ENCODE data around the gene ANTXRL.
"Not testable (repeated sequence)": the region's sequence is repeated elsewhere in the genome, so short reads cannot be mapped to it uniquely, and the experiment has no call there.

Gene ANTXRL

GRCh38 chr10:46330894-46331293 is 44.1 kb downstream of the ANTXRL start:
- no peak for DNase-seq (ENCODE audit: low read depth, low spot score)

GRCh38 chr10:46365484-46365883 is 78.7 kb downstream of the ANTXRL start:
- not testable (repeated sequence) for DNase-seq (ENCODE audit: low read depth, low spot score)

GRCh38 chr10:46367209-46367608 is 80.4 kb downstream of the ANTXRL start:
- not testable (repeated sequence) for DNase-seq (ENCODE audit: low read depth, low spot score)

GRCh38 chr10:46367666-46368240 is 81.0 kb downstream of the ANTXRL start:
- DNase-seq (ENCODE audit: low read depth, low spot score) = not testable (repeated sequence)

- DNase-seq (ENCODE audit: low read depth, low spot score) = not testable (repeated sequence)
These were observed 82.2 kb downstream of the ANTXRL start for GRCh38 chr10:46368956-46369355.

GRCh38 chr10:46374410-46374809 is 87.6 kb downstream of the ANTXRL start:
- not testable (repeated sequence) for DNase-seq (ENCODE audit: low read depth, low spot score)

GRCh38 chr10:46375406-46375805 is 88.6 kb downstream of the ANTXRL start, which contains the start of gene ANXA8L1:
ANXA8L1 (plus strand) TSS chr10:46375776; CDS start chr10:46375852, 76 bp downstream.
- DNase-seq (ENCODE audit: low read depth, low spot score) = not testable (repeated sequence)

GRCh38 chr10:46377022-46377421 is 90.2 kb downstream of the ANTXRL start:
- DNase-seq (ENCODE audit: low read depth, low spot score) = not testable (repeated sequence)

GRCh38 chr10:46377651-46378050 is 90.9 kb downstream of the ANTXRL start:
- DNase-seq (ENCODE audit: low read depth, low spot score) = not testable (repeated sequence)

- not testable (repeated sequence) for DNase-seq (ENCODE audit: low read depth, low spot score)
These were observed 91.3 kb downstream of the ANTXRL start for GRCh38 chr10:46378108-46378507.

- not testable (repeated sequence) for DNase-seq (ENCODE audit: low read depth, low spot score)
These were observed 92.5 kb downstream of the ANTXRL start for GRCh38 chr10:46379233-46379848.

All from iPS DF 19.7 (cell line).